HTR-8/SVneo (cell line): Measurements from ENCODE around the gene FAM3A.
A peak's percentile ranks its signal among the peaks of the same experiment; 100 is the strongest.
"Not testable (repeated sequence)": the region's sequence is repeated elsewhere in the genome, so short reads cannot be mapped to it uniquely, and the experiment has no call there.

Experiments used
- DNase-seq: peaks from one replicate; pipeline ENCODE4 v3.0.0; 2011; ENCODE audit warnings: low spot score, mixed read lengths; ENCODE audit not compliant: insufficient read length
- FAIRE-seq: peaks from 2 replicates; lab custom pipeline; 2011; peaks lifted over from hg19 to GRCh38; lab: Jason Lieb, UNC

Gene FAM3A, protein sequence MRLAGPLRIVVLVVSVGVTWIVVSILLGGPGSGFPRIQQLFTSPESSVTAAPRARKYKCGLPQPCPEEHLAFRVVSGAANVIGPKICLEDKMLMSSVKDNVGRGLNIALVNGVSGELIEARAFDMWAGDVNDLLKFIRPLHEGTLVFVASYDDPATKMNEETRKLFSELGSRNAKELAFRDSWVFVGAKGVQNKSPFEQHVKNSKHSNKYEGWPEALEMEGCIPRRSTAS

DNA sequence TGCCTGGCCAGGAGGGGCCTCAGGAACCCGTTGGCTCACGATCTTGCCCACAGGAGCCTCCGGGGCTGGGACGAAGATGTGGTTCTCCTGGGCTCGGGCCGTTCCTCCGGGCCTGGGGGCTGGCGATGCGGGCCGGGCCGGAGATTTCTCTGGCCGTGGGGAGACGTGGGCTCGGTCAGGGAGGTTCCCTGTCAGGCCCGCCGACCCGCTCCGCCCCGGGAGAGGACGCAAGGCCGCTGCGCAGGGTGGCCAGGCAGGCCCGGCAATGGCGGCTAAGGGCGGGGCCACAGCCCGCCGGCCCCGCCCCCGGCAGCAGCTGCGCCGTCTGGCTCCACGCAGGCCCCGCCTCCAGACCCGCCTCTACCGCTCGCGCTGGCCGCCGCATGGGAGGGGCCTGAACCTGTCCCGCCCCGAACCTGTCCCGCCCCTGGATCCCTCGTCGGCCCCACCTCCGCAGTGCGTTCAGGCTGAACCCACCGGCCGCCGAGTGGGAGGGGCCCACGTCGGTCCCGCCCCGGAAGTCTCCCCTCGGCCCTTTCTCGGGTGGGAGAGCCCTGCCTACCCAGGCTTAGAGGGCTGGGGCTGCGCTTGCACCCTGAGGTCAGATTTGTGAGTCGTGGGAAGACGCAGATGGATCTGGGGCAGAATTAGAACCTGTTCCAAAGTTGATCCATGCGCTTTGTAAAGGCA is at the start of gene FAM3A:
TSS of gene FAM3A (minus strand) at position 267 of the 690 bp plus-strand sequence. CDS start 460 bp downstream, outside the sequence.
- FAIRE-seq (peak; percentile 79), DNase-seq (peak; percentile 69)

DNA sequence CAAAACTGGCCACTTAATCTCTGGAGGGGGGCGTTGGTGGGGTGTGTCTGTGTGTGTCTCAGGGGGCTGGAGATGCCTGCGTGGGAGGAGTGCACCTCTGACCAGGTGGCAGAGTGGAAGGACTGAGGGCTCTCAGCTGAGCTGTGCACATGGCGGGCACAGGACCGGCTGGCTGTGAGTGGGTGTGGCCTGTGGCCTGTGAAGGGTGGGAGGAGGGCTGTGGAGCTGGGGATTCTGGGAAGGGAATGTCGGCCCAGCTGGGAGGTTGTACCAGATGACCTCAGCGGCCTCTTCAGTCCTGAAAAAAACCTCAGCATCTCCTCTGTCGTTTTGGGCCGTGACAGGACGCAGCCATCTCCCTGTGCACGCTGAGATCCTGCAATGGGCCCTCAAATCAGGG is 46.3 kb upstream of the FAM3A start:
- not testable (repeated sequence) for DNase-seq, FAIRE-seq

GRCh38 chrX:154560326-154560725 is 44.3 kb upstream of the FAM3A start:
- FAIRE-seq, DNase-seq: not testable (repeated sequence)

DNA sequence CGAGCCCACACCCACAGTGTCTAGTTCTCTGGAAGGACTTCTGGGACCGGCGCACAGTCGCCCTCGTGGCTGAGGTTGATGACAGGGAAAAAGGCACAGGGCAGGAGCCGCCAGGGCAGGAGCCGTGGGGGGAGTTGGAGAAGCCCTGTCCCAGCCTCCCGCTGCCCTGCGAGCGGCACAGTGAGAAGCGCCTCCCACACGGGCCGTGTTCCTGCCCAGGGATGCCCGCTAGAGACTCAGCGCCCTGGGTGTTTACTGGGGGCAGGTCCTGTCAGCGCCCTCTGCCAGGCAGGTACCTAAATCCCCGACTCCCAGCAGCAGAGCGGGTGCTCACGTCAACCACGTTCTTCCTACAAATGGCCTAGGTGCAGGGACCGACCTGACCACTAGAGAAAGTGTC is 42.9 kb upstream of the FAM3A start:
- FAIRE-seq, DNase-seq: not testable (repeated sequence)

- DNase-seq, FAIRE-seq: not testable (repeated sequence)
Measured at GRCh38 chrX:154558060-154558690, 42.1 kb upstream of the FAM3A start.

DNA sequence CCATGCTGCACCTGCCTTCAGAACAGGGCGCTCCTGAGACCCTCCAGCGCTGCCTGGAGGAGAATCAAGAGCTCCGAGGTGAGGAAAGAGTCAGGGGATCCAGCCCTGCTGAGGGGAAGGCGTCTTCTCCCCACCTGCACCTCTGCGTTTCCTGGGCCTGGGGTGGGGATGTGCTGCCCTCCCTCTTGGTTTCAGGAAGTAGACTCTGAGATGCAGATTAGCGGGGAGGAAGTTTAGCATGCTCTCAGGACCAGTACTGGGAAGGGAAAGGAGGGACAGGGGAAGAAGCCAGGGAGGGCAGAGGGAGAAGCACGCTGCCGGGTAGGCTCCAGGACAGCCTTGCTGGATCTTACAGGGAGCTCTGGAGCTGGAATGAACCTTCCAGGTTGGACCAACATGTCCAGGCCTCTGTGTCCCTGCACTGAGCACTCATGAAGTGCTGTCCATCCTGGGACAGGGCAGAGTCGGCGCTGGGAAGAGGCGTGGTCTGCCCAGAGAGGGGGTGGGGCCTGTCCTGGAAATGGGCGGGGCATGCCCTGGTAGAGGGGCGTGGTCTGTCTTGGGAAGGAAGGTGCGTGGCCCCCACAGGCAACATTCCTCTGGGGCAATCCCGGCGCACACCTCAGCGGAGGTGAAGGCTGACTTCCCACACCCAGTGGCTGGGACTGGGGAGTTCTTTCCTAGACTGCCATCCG is 36.2 kb upstream of the FAM3A start:
- not testable (repeated sequence) for FAIRE-seq, DNase-seq

GRCh38 chrX:154549766-154550165 is 33.7 kb upstream of the FAM3A start:
- no peak for FAIRE-seq
- no peak for DNase-seq

DNA sequence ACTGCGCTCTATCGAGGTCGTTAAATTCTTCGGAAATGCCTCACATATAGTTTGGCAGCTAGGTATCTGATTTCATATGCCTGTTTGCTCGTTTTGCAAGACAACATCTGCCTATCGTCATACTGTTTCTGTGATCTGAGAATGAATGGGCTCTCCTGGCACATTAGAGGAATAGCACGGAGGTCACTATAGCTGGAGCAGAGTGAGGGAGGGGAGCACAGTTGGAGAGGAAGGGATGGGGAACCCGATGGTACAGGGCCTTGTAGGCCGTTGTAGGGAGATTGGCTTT is 31.9 kb upstream of the FAM3A start:
- FAIRE-seq: no peak
- no peak for DNase-seq

DNA sequence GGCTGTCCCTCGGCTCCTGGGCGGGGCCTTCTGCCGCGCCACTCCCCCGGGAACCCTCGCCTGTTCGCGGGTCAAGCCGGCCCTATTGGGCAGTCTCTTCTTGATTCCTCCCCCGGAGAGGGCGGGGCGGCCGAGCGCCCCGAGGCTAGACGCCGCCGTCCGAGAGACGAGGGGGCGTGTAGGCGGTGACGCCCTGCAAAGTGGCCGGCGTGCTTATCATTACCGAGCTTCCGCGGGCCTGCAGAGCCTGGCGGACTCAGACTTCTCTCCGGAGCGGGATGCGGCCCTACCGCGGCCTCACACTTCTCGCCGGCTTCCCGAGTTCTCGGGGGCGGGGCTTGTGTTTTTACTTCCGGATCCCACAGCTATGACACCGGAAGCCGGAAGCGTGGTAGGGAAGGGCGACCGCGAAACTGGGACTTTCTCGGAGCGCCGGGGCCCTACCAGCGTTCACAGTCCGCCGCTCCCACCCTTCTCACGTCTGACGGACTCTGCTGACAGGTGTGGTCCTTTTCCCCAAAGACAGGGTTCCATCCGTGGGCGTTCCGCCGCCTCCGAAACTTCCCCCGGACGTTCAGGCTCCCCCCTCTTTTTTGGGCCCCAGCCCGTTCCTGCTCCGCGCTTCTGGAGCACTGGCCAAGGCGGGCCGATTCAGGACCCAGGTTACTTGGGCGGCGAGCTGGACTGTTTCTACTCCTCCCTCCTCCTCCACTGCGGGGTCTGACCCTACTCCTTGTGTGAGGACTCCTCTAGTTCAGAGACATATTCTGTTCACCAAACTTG is 31.4 kb upstream of the FAM3A start, which contains the start of gene IKBKG:
TSS of gene IKBKG (plus strand) at position 376 of the 783 bp plus-strand sequence. CDS start 4,383 bp downstream, outside the sequence.
- DNase-seq (peak; percentile 70), FAIRE-seq (no peak)

- peak; percentile 44 for FAIRE-seq
- DNase-seq: peak; percentile 61
Measured at GRCh38 chrX:154546354-154547244, 30.6 kb upstream of the FAM3A start, which contains the start of gene G6PD. Gene G6PD (minus strand): TSS chrX:154546846. CDS start chrX:154546155, 691 bp downstream.

DNA sequence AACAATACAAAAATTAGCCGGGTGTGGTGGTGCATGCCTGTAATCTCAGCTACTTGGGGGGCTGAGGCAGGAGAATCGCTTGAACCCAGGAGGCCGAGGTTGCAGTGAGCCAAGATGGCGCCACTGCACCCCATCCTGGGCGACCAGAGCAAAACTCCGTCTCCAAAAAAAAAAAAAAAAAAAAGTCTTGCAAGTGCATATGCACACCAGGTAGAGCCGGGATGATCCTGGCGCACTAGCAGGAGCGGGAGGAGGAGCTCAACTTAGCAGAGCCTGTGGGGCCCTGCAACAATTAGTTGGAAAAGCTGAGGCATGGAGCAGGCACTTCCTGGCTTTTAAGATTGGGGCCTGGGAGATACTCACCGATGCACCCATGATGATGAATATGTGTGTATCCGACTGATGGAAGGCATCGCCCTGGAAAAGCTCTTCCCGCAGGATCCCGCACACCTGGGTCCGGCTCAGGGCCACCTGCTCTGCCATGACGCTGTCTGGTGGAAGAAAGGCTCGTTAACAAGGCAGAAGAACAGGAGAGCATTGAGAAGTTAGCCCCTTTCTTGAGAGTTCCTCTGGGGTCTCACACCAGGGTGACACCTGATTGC is 29.7 kb upstream of the FAM3A start:
- FAIRE-seq: no peak
- DNase-seq: no peak

- DNase-seq (no peak), FAIRE-seq (no peak)
Measured at GRCh38 chrX:154542723-154543424, 26.8 kb upstream of the FAM3A start.

DNA sequence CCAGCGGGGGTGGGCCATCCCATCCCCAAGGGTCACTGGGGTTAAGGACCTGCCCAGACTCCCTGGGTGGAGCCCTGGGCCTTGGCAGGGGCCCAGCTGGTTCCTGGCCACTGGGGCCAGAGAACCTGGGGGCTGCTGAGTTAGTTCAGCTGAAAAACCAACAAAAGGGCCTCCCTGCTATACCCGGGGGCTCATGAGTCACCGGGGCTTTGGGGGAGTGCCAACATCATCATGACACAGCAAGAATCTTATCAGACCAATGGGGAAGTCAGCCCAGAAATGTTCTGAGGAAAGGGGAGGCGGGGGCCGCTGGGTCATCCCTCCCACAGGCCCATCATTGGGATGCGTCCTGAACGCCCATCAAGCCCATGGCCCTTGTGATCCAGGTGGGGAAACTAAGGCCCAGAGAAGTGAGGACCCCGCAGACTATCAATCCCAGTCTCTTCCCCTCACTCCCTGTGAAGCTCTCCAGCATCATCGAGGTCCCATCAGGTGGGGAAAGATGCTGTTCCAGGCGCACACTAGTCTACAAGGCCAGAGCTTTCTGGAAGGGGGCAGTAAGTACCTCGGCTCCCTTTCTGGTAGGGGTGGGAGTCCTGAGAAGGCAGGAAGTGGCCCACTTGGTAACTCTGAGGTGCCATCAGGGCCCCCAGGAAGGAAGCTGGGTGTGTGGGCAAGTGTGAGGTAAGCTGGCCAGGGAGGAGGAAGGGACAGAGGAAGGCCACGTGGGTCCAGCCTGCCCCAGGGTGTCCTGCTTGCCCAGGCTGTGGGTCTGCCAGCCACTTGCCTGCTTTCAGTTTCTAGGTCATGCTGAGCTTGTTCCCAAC is 26.1 kb upstream of the FAM3A start:
- DNase-seq: peak; percentile 62
- no peak for FAIRE-seq

- DNase-seq (no peak), FAIRE-seq (no peak)
Measured at GRCh38 chrX:154541589-154541895, 25.5 kb upstream of the FAM3A start.

DNA sequence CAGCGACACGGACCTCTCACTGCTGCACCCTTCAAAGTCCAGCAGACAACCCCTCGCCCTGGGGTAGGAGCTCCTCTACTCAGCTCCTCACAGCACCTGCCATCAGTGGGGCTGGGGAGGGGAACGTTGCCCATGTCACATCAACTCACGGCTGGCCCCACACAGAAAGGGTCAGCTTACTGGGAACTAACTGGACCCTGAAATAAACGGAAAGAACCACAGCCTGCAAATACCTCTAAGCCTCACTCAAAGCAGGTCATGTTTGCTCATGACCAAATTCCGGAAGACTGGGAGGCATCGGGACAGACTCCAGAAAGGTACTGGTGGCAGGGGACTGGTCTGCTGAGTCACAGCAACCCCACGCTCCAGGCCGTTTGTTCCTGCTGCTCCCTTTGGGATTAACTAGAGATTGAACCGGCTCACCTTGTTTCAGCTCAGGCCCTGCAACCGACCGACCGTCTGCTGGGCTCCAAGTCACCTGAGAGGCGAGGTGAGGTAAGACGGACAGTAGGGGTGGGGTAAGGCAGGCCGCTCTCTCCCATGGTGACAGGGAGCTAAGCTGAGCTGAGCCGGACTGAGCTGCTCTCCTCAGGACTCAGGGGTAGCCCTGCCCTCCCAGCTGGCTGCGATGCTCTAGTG is 25.0 kb upstream of the FAM3A start:
- FAIRE-seq: no peak
- no peak for DNase-seq

- DNase-seq, FAIRE-seq: not testable (repeated sequence)
Measured at GRCh38 chrX:154540365-154540764, 24.3 kb upstream of the FAM3A start.

DNA sequence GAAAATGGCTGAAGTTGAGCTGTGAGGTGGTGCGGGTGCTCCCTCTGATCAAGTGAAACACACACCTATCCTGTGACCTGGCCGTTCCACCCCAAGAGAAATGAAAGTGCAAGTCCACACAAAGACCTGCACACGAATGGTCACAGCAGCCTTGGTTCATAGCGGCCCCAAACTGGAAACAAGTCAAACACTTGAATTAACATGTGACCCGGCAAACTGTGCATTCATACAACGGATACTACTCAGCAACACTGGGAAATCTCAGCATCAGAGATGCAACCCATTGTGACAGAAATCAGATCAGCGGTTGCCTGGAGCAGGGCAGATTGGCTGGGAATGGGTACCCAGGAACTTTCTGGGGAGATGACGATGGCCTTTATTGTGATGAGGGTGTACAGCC is 23.0 kb upstream of the FAM3A start:
- FAIRE-seq (no peak), DNase-seq (no peak)
